Measurements from ENCODE around the gene LRP1. TPM values are rescaled to one million over a fixed set of nuclear protein-coding genes. Genes with fewer than 3 reads are reported as not detected.
A peak's percentile ranks its signal among the peaks of the same experiment; 100 is the strongest.

The LRP1 gene
- total and polyA plus RNA-seq, 8 donors: 12.2 to 89.4 (median 24.1) TPM

DNA sequence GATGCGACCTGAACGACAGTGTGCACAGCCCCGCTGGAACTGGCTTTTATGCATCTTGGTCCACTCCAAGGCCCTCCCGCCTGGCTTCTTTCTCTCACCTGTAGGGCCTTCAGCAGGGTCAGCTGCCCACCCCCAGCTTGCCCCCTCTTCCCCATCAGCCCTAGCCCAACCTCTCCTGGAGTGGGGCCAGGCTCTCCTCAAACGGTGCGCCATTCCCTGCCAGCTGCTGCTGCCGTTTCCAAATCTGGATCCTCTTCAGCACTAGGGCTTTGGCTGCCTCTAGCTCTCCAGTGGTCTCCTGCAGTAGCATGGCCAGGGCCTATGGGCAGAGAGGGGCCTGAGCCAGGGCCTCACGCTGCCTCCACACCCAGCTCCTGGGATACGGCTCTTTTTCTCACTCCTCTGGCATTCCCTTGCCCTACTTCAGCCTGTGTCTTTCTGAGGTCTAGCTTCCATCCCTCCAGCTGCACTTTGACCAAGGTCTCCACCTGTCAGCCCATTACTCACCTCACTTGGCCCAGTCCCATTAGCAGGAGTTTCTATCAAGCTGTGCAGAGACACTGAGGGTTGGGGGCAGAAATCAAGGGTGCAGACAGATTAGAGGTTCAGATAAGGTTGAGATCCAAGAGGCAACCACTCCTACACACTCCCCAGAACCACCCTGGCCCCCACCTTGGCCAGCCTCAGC is 22.1 kb upstream of the LRP1 start:
- Histone ChIP-seq H3K4me1 (peaks cover 0 to 7% (median 0%) of the 10 kb centered on the region in 3 donors), H3K4me3 (no peak overlapping the region), H3K9me3 (no peaks in the 10 kb centered on the region), H3K27ac (no peak overlapping the region), H3K36me3 (peaks cover 0 to 9% (median 0%) of the 10 kb centered on the region in 3 donors), H3K27me3 (no peaks in the 10 kb centered on the region)
- no peak for FAIRE-seq
- peak in 1 of 6 donors; percentile 58 for DNase-seq
- ATAC-seq: no peak
- intact Hi-C loops (cut with DNase I): no loop called here
- 79 to 87% methylated on average over 9 of the region's 9 CpGs for WGBS, 2 donors
- TF ChIP-seq, protein P1, sequence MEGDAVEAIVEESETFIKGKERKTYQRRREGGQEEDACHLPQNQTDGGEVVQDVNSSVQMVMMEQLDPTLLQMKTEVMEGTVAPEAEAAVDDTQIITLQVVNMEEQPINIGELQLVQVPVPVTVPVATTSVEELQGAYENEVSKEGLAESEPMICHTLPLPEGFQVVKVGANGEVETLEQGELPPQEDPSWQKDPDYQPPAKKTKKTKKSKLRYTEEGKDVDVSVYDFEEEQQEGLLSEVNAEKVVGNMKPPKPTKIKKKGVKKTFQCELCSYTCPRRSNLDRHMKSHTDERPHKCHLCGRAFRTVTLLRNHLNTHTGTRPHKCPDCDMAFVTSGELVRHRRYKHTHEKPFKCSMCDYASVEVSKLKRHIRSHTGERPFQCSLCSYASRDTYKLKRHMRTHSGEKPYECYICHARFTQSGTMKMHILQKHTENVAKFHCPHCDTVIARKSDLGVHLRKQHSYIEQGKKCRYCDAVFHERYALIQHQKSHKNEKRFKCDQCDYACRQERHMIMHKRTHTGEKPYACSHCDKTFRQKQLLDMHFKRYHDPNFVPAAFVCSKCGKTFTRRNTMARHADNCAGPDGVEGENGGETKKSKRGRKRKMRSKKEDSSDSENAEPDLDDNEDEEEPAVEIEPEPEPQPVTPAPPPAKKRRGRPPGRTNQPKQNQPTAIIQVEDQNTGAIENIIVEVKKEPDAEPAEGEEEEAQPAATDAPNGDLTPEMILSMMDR (IDR thresholded peaks at IDR 0.05): no peak

DNA sequence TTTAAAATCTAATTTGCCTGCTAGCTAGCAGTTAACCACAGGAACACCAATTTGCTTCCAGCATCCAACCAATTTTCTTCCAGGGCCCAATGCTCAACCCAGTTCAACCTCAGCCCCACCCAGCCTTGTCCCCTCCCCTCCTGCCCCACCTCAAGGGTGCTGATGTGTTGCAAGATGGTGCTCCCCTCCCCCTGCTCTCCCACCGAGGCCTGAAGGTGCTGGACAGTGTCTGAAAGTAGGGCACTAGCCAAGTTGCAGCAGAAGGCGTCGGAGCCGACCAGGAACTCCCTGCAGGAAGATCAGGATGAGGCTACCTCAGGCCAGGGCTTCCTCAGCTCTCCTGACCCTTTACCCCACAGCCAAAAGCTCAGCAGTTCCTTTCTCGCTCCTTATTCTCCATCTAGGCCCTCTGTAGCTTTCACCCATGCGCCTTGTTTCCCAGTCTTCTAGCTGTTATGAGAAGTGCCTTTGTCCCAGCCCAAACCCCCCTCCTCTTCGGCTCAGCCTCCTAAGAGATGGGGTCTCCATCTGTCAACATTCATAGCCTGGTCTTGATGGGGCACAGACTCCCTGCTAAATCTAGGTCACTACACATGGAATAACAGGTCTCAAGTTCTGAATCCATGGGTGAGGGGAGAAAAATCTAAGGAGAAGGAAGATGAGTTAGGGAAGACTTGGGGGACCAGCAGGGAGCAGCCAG is 20.7 kb upstream of the LRP1 start:
- TF ChIP-seq, protein P1 (IDR thresholded peaks at IDR 0.05): no peak
- 71 to 78% methylated on average over 7 of the region's 7 CpGs for WGBS, 2 donors
- Histone ChIP-seq H3K36me3 (peaks cover 0 to 9% (median 0%) of the 10 kb centered on the region in 3 donors), H3K27me3 (no peaks in the 10 kb centered on the region), H3K27ac (no peak overlapping the region), H3K4me1 (peaks cover 0 to 10% (median 0%) of the 10 kb centered on the region in 3 donors), H3K4me3 (no peak overlapping the region), H3K9me3 (no peaks in the 10 kb centered on the region)
- FAIRE-seq (no peak), DNase-seq (no peak), ATAC-seq (no peak)
- intact Hi-C loops (cut with DNase I): no loop called here

DNA sequence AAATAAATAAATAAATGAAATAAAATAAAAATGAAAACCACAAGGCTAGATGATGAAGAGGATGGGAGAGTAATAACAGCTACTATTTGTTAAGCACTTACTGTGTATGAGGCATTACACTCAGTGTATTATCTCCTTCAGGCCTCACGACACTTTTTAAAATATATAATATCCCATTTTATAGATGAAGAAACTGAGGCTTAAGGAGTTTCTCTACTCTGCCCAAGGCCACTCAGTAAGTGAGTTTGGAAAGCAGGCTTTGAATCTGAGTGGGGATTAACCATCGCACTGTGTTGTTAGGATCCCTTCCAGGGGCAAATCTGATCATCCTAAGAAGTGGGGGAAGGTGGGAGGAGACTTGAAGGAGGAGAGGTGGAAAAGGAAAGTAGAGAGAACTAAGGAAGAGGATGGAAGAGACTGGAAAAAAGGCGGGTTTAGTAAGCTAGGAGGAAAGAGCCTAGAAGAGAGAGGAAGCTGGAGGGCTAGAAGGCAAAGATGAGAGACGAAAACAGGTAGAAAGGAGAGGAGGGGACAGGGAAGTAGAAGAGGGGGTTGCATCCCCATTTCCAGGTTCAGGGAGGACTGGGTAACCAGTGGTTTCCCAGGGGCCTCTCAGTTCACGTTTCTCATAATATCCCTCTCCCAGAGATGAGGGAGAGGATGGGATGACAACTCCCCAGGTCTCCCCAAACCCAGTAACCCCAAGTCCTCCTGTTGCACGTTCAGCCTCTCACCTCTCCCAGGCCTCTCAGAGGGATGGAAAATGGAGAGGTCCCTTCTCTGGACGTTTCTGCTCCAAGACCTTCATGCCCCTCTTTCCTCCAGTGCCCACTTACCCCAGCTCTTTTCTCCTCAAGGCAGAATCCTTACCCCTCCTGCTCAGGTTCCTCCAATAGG is 18.8 kb upstream of the LRP1 start:
- FAIRE-seq (no peak), ATAC-seq (no peak), DNase-seq (no peak)
- H3K36me3 ChIP-seq: peaks cover 0 to 9% (median 0%) of the 10 kb centered on the region in 3 donors
- peaks cover 0 to 11% (median 0%) of the 10 kb centered on the region in 3 donors for H3K4me1 ChIP-seq
- no peaks in the 10 kb centered on the region for H3K27me3 ChIP-seq
- TF ChIP-seq, protein P1 (IDR thresholded peaks at IDR 0.05): no peak
- 58 to 59% methylated on average over 7 of the region's 7 CpGs for WGBS, 2 donors
- intact Hi-C loops (cut with DNase I): loop anchor here in 2 of 3 donors (5.0 kb wide), 2 partner anchors 37 to 42 kb away; no protein-coding TSS in a partner anchor
- peak overlapping the region in 2 of 4 donors; percentile 97 to 98 for H3K27ac ChIP-seq
- H3K4me3 ChIP-seq: peak overlapping the region in 3 of 4 donors; percentile 38 to 71 (median 66)
- H3K9me3 ChIP-seq: no peaks in the 10 kb centered on the region

DNA sequence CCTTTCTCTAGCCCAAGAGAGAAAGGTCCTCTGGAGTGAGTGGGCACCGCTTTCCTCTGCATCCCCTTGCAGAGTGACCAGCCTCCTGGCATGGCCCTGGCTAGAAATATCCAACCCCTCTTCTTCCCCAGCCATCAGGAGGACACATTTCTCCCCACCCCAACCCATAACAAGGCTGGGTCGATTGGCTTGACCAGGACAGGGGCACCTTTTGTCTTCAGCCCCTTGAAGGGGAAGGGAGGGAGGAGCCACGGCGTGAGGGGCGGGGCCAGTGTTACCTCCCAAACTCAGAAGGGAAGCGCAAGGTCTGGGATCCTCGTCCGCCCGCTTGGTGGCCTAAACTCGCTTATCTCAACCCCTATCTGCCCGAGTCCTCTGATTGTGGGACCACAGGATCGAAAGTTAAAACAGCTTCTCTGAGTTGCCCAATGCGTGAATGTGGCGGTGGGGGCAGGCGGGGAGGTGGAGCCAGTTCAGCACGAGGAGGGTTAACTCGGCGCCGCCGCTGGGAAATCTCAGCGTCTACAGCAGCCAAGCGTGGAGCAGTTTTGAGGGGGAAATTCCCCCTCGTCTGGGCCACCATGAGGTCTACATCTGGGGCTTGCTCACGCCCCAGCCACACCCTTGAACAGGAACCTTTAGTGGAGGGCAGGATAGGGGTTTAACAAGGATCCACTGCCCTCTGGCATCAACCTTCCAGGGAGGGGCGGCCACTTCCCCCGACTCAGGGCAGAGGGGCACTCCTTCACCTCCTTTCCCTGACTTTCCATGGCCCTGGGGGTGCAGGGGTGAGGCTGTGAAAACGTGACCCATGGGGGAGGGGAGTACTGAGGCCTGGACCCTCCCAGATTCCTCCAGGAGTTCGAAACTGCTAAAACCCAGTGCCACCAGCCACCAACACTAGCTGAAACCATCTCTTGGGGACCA is 17.9 kb upstream of the LRP1 start:
- intact Hi-C loops (cut with DNase I): loop anchor here in 2 of 3 donors (5.0 kb wide), 2 partner anchors 38 to 43 kb away; no protein-coding TSS in a partner anchor
- peak overlapping the region; percentile 38 to 71 (median 68) for H3K4me3 ChIP-seq
- peaks cover 0 to 9% (median 0%) of the 10 kb centered on the region in 3 donors for H3K36me3 ChIP-seq
- DNase-seq (peak in 5 of 6 donors; percentile 38 to 80 (median 62)), FAIRE-seq (no peak), ATAC-seq (peak; percentile 3 to 20 (median 18))
- H3K27ac ChIP-seq: peak overlapping the region; percentile 96 to 98 (median 97)
- H3K9me3 ChIP-seq: no peaks in the 10 kb centered on the region
- H3K27me3 ChIP-seq: no peaks in the 10 kb centered on the region
- H3K4me1 ChIP-seq: peaks cover 0 to 11% (median 0%) of the 10 kb centered on the region in 3 donors
- WGBS, 2 donors: 4% methylated on average over 28 of the region's 28 CpGs
- TF ChIP-seq, protein P1 (IDR thresholded peaks at IDR 0.05): no peak

All from pancreas (tissue), 10 donors.